GM23338 (cell line): ENCODE measurements around the gene ADAMTSL2. TPM values are rescaled to one million over a fixed set of nuclear protein-coding genes. Genes with fewer than 3 reads are reported as not detected.

Experiments used
- ATAC-seq: fragments of 200-7000 bp; cut with Tn5 transposase; 3 replicates; pipeline ENCODE4 v1.9.1; 2020
- DNase-seq: peaks from one replicate; pipeline ENCODE4 v3.0.0-alpha.2; 2015; ENCODE audit warnings: low spot score
- H2AFZ ChIP-seq: fragments of 200-600 bp; sonication (generic); 2 replicates; pipeline ENCODE4 v1.8.0; 2016; ENCODE audit warnings: antibody characterized with exemption, mild to moderate bottlenecking, moderate library complexity
- H3F3A ChIP-seq: fragments of 200-600 bp; sonication (generic); replicated peaks from 2 replicates; pipeline ENCODE4 v1.8.0; 2017; ENCODE audit warnings: antibody characterized with exemption, mixed run types, low read depth
- H3K27ac ChIP-seq: fragments of 200-600 bp; sonication (generic); 2 replicates; pipeline ENCODE4 v1.6.1; 2016; ENCODE audit warnings: low read depth
- H3K27me3 ChIP-seq: fragments of 200-600 bp; sonication (generic); 2 replicates; pipeline ENCODE4 v1.8.0; 2016; ENCODE audit warnings: mild to moderate bottlenecking, mixed run types, moderate library complexity; ENCODE audit not compliant: insufficient read depth
- H3K36me3 ChIP-seq: fragments of 200-600 bp; sonication (generic); 2 replicates; pipeline ENCODE4 v1.8.0; 2016; ENCODE audit warnings: mild to moderate bottlenecking; ENCODE audit not compliant: insufficient read depth
- H3K4me1 ChIP-seq: fragments of 200-600 bp; sonication (generic); 2 replicates; pipeline ENCODE4 v1.8.0; 2016; ENCODE audit warnings: mild to moderate bottlenecking, moderate library complexity; ENCODE audit not compliant: insufficient read depth
- H3K4me2 ChIP-seq: fragments of 200-600 bp; sonication (generic); 2 replicates; pipeline ENCODE4 v1.7.1; 2017; ENCODE audit warnings: mixed run types
- H3K4me3 ChIP-seq: fragments of 200-600 bp; sonication (generic); 2 replicates; pipeline ENCODE4 v1.6.1; 2016; ENCODE audit warnings: mixed run types
- H3K79me2 ChIP-seq: fragments of 200-600 bp; sonication (generic); replicated peaks from 2 replicates; pipeline ENCODE4 v1.8.0; 2017; ENCODE audit warnings: mild to moderate bottlenecking; ENCODE audit not compliant: insufficient read depth
- H3K9me2 ChIP-seq: fragments of 200-600 bp; sonication (generic); 2 replicates; pipeline ENCODE4 v1.8.0; 2017; ENCODE audit not compliant: insufficient read depth
- H4K20me1 ChIP-seq: fragments of 200-600 bp; sonication (generic); replicated peaks from 2 replicates; pipeline ENCODE4 v1.8.0; 2017; ENCODE audit warnings: mild to moderate bottlenecking; ENCODE audit not compliant: insufficient read depth
- H3K27ac Mint-ChIP-seq: 2 replicates; pipeline ENCODE4 v1.8.0; 2020; ENCODE audit warnings: inconsistent platforms, mild to moderate bottlenecking, moderate library complexity, mixed read lengths
- H3K27me3 Mint-ChIP-seq: 3 replicates; pipeline ENCODE4 v1.8.0; 2022; ENCODE audit warnings: low read depth, mild to moderate bottlenecking, moderate library complexity, mixed read lengths, inconsistent platforms; ENCODE audit not compliant: insufficient read depth, poor library complexity
- H3K36me3 Mint-ChIP-seq: 3 replicates; pipeline ENCODE4 v1.8.0; 2021; ENCODE audit warnings: low read depth, mild to moderate bottlenecking, inconsistent platforms, moderate library complexity, mixed read lengths
- H3K4me1 Mint-ChIP-seq: 3 replicates; pipeline ENCODE4 v1.8.0; 2020; ENCODE audit warnings: mild to moderate bottlenecking, inconsistent platforms, mixed read lengths
- H3K4me3 Mint-ChIP-seq: 3 replicates; pipeline ENCODE4 v1.8.0; 2021; ENCODE audit warnings: moderate library complexity, mild to moderate bottlenecking, inconsistent platforms, mixed read lengths
- H3K9me3 Mint-ChIP-seq: 3 replicates; pipeline ENCODE4 v1.8.0; 2020; ENCODE audit warnings: moderate library complexity, mild to moderate bottlenecking, inconsistent platforms, mixed read lengths
- CREB1 ChIP-seq: fragments of 250-450 bp; sonication (Bioruptor Pico); IDR thresholded peaks from 2 replicates; pipeline ENCODE4 v1.5.0; 2020; ENCODE audit warnings: low read depth, mild to moderate bottlenecking, moderate library complexity
- ETS1 ChIP-seq: IDR thresholded peaks from 2 replicates; pipeline ENCODE4 v1.6.1; 2016; ENCODE audit warnings: antibody characterized with exemption
- ZNF114 ChIP-seq: fragments of 250-450 bp; sonication (Bioruptor Pico); IDR thresholded peaks from 2 replicates; pipeline ENCODE4 v1.5.0; 2020; ENCODE audit warnings: mild to moderate bottlenecking, moderate library complexity
- polyA plus RNA-seq: library from polyadenylated mRNA; unstranded; fragments of >200 nt; fragmentation: Nextera tagmentation; extraction: Ambion mirVana; gene quantifications from 2 replicates; pipeline ENCODE4 v1.2.1, GENCODE V29; 2016
- total RNA-seq: library from RNA; depleted of rRNA; stranded (reverse); fragments of >200 nt; shearing (Covaris generic); gene quantifications from 2 replicates; pipeline ENCODE4 v1.2.3, GENCODE V29; 2014
- TF ChIP-seq, protein P1 (sequence below): fragments of 250-450 bp; sonication (Bioruptor Pico); IDR thresholded peaks from 2 replicates; pipeline ENCODE4 v1.5.0; 2020; ENCODE audit warnings: mild to moderate bottlenecking, moderate library complexity

ADAMTSL2 gene
- total and polyA plus RNA-seq, 2 experiments from 2014 or later: 0.15 to 0.66 TPM

GRCh38 chr9:133511607-133512006 lies 22.9 kb upstream of the ADAMTSL2 start:
- ATAC-seq (no peak), DNase-seq (no peak)
- no peak overlapping the region for H3K27ac Mint-ChIP-seq
- no peaks in the 10 kb centered on the region for H3K9me3 Mint-ChIP-seq
- H3K4me3 Mint-ChIP-seq: no peak overlapping the region
- no peaks in the 10 kb centered on the region for H4K20me1 ChIP-seq
- no peaks in the 10 kb centered on the region for H3K9me2 ChIP-seq
- no peak overlapping the region for H3K27ac ChIP-seq
- H3K27me3 Mint-ChIP-seq: peaks cover 11% of the 10 kb centered on the region
- no peaks in the 10 kb centered on the region for H3K79me2 ChIP-seq
- no peak overlapping the region for H3K4me3 ChIP-seq
- no peak overlapping the region for H3K4me2 ChIP-seq
- no peak for TF ChIP-seq CREB1
- no peak for TF ChIP-seq ETS1
- no peak for TF ChIP-seq ZNF114 (CRISPR knock-in tag)
- TF ChIP-seq, protein P1, sequence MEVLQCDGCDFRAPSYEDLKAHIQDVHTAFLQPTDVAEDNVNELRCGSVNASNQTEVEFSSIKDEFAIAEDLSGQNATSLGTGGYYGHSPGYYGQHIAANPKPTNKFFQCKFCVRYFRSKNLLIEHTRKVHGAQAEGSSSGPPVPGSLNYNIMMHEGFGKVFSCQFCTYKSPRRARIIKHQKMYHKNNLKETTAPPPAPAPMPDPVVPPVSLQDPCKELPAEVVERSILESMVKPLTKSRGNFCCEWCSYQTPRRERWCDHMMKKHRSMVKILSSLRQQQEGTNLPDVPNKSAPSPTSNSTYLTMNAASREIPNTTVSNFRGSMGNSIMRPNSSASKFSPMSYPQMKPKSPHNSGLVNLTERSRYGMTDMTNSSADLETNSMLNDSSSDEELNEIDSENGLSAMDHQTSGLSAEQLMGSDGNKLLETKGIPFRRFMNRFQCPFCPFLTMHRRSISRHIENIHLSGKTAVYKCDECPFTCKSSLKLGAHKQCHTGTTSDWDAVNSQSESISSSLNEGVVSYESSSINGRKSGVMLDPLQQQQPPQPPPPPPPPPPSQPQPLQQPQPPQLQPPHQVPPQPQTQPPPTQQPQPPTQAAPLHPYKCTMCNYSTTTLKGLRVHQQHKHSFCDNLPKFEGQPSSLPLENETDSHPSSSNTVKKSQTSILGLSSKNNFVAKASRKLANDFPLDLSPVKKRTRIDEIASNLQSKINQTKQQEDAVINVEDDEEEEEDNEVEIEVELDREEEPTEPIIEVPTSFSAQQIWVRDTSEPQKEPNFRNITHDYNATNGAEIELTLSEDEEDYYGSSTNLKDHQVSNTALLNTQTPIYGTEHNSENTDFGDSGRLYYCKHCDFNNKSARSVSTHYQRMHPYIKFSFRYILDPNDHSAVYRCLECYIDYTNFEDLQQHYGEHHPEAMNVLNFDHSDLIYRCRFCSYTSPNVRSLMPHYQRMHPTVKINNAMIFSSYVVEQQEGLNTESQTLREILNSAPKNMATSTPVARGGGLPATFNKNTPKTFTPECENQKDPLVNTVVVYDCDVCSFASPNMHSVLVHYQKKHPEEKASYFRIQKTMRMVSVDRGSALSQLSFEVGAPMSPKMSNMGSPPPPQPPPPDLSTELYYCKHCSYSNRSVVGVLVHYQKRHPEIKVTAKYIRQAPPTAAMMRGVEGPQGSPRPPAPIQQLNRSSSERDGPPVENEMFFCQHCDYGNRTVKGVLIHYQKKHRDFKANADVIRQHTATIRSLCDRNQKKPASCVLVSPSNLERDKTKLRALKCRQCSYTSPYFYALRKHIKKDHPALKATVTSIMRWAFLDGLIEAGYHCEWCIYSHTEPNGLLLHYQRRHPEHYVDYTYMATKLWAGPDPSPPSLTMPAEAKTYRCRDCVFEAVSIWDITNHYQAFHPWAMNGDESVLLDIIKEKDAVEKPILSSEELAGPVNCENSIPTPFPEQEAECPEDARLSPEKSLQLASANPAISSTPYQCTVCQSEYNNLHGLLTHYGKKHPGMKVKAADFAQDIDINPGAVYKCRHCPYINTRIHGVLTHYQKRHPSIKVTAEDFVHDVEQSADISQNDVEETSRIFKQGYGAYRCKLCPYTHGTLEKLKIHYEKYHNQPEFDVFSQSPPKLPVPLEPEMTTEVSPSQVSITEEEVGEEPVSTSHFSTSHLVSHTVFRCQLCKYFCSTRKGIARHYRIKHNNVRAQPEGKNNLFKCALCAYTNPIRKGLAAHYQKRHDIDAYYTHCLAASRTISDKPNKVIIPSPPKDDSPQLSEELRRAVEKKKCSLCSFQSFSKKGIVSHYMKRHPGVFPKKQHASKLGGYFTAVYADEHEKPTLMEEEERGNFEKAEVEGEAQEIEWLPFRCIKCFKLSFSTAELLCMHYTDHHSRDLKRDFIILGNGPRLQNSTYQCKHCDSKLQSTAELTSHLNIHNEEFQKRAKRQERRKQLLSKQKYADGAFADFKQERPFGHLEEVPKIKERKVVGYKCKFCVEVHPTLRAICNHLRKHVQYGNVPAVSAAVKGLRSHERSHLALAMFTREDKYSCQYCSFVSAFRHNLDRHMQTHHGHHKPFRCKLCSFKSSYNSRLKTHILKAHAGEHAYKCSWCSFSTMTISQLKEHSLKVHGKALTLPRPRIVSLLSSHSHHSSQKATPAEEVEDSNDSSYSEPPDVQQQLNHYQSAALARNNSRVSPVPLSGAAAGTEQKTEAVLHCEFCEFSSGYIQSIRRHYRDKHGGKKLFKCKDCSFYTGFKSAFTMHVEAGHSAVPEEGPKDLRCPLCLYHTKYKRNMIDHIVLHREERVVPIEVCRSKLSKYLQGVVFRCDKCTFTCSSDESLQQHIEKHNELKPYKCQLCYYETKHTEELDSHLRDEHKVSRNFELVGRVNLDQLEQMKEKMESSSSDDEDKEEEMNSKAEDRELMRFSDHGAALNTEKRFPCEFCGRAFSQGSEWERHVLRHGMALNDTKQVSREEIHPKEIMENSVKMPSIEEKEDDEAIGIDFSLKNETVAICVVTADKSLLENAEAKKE (CRISPR knock-in tag): no peak
- no peaks in the 10 kb centered on the region for H3K27me3 ChIP-seq
- peaks cover 5% of the 10 kb centered on the region; the same call in 1 of the 2 replicates for H3F3A ChIP-seq
- H3K4me1 ChIP-seq: peaks cover 15% of the 10 kb centered on the region
- H2AFZ ChIP-seq: no peak overlapping the region
- H3K4me1 Mint-ChIP-seq: peaks cover 21% of the 10 kb centered on the region
- no peaks in the 10 kb centered on the region for H3K36me3 Mint-ChIP-seq
- no peaks in the 10 kb centered on the region for H3K36me3 ChIP-seq
